ENCODE data around the gene SRGAP1. TPM values are rescaled to one million over a fixed set of nuclear protein-coding genes. Genes with fewer than 3 reads are reported as not detected.
"Not testable (repeated sequence)": the region's sequence is repeated elsewhere in the genome, so short reads cannot be mapped to it uniquely, and the experiment has no call there.

Gene SRGAP1
- total RNA-seq, 1 experiment from 2014 or later: 10.9 TPM

DNA sequence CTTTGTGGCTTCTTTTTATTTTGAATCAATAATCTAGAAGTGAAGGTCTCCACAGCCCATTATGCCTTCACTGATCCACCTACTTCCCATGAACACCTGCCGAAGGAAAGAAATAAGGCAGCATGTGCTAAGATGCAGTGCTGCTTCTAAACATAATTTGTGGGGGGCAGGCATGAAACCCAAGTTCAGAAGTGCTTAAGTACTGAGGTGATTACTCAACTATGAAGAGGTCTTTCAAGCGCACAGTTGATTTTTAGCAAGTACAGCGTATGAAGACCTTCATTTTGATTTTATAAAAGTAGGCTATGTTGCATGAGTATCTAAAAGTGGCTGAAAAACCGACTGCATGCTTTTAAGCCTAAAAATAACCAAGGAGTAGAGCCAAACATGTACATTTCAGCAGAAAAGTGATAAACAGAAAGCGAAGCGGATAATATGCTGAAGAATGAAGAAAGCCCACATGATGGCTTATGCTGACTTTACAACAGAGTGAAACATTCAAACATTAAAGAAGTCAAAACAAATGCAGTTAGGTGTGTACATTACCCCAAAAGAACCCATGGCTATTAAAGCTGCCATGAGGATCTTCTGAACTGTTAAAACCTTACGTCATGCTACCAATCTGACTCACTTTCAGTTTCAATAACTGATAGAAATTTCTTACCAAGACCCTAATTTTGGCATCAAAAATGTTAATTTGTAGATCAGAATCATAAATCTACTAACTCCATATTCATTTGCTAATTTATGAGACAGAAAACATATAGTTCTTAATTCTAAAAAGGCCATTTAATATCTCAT is 348.3 kb downstream of the SRGAP1 start:
- DNase-seq (ENCODE audit: low read depth): no peak

DNA sequence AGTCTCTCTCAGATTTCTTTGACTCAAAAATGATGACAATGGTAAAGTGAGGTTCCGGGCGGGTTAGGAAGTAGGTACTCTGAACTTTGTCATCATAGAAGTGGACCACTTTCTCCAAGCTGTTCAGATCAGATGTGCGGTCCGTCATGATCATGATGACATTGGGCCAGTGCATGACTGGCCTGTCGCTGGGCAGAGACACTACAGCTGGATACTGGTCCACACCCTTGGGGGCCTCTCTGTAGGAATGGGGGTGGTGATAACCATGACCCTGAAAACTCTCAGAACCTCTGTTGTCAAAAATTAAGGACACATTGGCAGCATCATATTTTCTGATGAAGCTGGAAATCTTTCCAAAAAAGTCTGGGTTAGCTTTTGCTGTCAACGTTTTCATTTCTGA is 349.4 kb downstream of the SRGAP1 start:
- no peak for DNase-seq (ENCODE audit: low read depth)

DNA sequence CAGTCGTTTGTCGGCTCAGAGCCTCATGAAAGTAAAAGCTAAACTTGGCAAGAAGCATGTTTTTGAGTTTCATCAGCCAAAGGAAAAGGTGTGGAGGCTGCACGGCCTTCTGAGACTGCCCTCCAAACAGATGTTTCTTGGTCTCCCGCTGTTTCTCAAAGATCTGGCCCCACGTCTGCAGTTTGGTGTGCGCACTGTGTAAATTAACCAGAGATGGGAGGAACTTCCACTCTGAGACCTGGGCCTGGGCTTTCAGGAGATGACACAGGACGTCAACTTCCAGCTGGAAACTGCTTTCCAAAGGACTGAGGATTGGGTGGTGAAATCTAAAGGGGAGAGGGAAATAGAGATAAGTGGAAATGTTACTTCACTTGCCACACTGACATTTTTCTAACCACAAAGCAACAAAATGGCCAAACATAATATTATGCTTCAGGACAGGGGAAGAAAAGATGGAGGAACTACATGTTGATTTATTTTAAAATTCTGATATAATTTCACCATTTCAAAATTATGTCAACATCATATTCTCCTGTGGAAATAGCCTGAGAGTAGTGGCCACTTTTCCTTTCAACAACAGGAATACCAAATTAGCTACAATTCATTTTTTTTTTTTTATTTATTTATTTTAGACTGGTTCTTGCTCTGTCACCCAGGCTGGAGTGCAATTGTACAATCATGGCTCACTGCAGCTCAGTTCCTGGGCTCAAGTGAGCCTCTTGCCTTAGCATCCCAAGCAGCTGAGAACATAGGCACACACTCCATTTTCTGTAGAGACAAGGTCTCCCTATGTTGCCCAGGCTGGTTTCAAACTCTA is 350.0 kb downstream of the SRGAP1 start:
- no peak for DNase-seq (ENCODE audit: low read depth)

DNA sequence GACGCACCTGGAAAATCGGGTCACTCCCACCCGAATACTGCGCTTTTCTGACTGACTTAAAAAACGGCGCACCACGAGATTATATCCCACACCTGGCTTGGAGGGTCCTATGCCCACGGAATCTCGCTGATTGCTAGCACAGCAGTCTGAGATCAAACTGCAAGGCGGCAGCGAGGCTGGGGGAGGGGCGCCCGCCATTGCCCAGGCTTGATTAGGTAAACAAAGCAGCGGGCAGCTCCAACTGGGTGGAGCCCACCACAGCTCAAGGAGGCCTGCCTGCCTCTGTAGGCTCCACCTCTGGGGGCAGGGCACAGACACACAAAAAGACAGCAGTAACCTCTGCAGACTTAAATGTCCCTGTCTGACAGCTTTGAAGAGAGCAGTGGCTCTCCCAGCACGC is 351.3 kb downstream of the SRGAP1 start:
- DNase-seq (ENCODE audit: low read depth): not testable (repeated sequence)

DNA sequence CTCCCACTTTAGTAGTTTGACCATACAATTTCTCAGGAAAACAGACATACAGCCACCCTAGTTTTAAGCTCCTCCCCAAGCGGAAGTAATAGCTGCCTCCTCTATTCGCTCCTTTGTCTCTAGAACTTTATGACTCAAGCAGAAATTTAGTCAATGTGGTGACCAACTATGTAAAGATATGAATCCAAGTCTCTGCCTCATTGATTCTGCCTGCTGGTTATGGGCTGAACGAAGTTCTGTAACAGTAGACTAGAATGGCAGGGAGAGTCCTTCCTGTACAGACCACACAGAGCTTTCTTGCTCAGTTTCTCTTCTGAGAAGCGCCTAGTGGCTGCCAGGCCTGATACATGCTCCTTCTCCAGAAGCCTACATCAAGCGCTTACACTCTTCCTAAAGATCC is 358.5 kb downstream of the SRGAP1 start:
- no peak for DNase-seq (ENCODE audit: low read depth)

DNA sequence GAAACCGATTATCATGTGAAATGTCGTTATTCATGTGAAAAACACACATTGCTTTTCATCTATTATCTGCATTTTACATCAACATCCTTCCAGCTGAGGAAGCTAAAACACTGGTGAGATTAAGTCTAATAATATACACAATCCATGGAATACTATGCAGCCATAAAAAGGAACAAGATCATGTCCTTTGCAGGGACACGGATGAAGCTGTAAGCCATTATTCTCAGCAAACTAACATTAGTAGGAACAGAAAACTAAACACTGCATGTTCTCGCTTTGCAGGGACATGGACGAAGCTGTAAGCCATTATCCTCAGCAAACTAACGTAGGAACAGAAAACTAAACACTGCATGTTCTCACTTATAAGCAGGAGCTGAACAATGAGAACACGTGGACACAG is 359.3 kb downstream of the SRGAP1 start:
- DNase-seq (ENCODE audit: low read depth): no peak

DNA sequence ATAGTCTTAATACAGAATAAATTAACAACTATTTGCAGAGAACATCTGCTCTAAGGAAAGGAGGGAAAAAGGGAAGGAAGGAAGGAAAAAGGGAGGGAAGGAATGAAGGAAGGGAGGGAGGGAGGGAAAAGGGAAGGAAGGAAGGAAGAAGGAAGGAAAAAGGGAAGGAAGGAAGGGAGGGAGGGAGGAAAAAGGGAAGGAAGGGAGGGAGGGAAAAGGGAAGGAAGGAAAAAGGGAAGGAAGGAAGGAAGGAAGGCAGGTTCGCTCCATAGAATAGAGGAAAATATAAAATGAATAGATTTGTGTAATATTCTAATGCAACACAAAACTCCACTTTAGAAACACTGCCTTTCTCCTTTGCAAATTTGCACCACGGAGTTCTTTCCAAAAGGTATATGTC is 361.0 kb downstream of the SRGAP1 start:
- DNase-seq (ENCODE audit: low read depth): no peak

DNA sequence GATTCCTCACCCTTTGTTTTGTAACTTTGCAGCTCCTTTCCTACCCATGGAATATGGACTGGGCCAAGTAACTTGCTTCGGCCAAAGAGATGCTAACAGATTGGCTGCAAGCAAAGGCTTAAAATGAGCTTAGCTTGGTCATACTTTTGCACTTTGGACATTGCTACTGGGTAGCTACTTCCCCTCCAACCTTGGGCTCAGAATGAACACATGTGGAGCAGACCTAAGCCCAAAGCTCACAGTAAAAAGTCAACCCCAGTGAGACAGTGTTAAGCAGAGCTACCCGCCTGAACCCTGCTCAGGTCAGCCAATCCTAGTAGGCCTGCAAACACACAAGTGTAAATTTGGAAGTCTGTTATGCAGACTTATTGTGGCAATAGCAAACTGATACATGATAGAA is 363.0 kb downstream of the SRGAP1 start:
- DNase-seq (ENCODE audit: low read depth): no peak

Small RNA genes lying within 50 kb of the gene (small RNA-seq; reads per million reads assigned to genes)
- gene AC020611.1: not detected
- gene RNU6-1009P: not detected

Other genes with a start within 250 kb of the SRGAP1 start
- gene DPY19L2, start 176.2 kb upstream of the SRGAP1 start, total RNA-seq (2014; rRNA removed; shearing (Covaris generic)): 1.7 and 2.4 TPM in 2 replicates
- gene RXYLT1, start 64.8 kb upstream of the SRGAP1 start, total RNA-seq (2014; rRNA removed; shearing (Covaris generic)): 38.1 and 42.9 TPM in 2 replicates